Activated CD8-positive, alpha-beta T cell treated with anti-CD3 and anti-CD28 coated beads, Interleukin-2, amount 10 ng/mL, durations not matched to agents 7 days and 5 days (primary cell): ENCODE data around the gene ATP7A. TPM values are rescaled to one million over a fixed set of nuclear protein-coding genes. Genes with fewer than 3 reads are reported as not detected.
"Not testable (repeated sequence)": the region's sequence is repeated elsewhere in the genome, so short reads cannot be mapped to it uniquely, and the experiment has no call there.

Source experiments
- ATAC-seq: fragments of 150-1000 bp; cut with Tn5 transposase; one replicate; pipeline ENCODE4 v1.10.0; 2021; ENCODE audit warnings: moderate library complexity
- CTCF ChIA-PET: fragments of 350-600 bp; sonication (Branson Sonifier 250); formaldehyde crosslinking; loops from one replicate; lab custom pipeline; 2021; ENCODE audit warnings: antibody characterized with exemption; lab: Charles Lee
- POLR2A ChIA-PET: fragments of 350-600 bp; sonication (Branson Sonifier 250); formaldehyde crosslinking; loops from one replicate; lab custom pipeline; 2021; ENCODE audit warnings: antibody characterized with exemption; lab: Charles Lee
- DNase-seq: peaks from one replicate; pipeline ENCODE4 v3.0.0-alpha.2; 2020
- H3K27ac Mint-ChIP-seq: one replicate; pipeline ENCODE4 v1.8.0; 2021; ENCODE audit warnings: mild to moderate bottlenecking, mixed read lengths
- H3K27me3 Mint-ChIP-seq: one replicate; pipeline ENCODE4 v1.8.0; 2021; ENCODE audit warnings: low read depth, mixed read lengths
- H3K36me3 Mint-ChIP-seq: one replicate; pipeline ENCODE4 v1.8.0; 2021; ENCODE audit warnings: low read depth, mixed read lengths
- H3K4me1 Mint-ChIP-seq: one replicate; pipeline ENCODE4 v1.8.0; 2021; ENCODE audit warnings: low read depth, mixed read lengths
- H3K4me3 Mint-ChIP-seq: one replicate; pipeline ENCODE4 v1.8.0; 2021; ENCODE audit warnings: mild to moderate bottlenecking, mixed read lengths
- H3K9me3 Mint-ChIP-seq: one replicate; pipeline ENCODE4 v1.8.0; 2022; ENCODE audit warnings: mixed read lengths; ENCODE audit not compliant: insufficient read depth
- total RNA-seq, 2 experiments: library from RNA; stranded (reverse); gene quantifications; one replicate each; pipeline ENCODE4 v1.2.3, GENCODE V29; 2021

ATP7A gene
- total RNA-seq: 1 to 10 TPM; 8.6 to 8.8 TPM

DNA sequence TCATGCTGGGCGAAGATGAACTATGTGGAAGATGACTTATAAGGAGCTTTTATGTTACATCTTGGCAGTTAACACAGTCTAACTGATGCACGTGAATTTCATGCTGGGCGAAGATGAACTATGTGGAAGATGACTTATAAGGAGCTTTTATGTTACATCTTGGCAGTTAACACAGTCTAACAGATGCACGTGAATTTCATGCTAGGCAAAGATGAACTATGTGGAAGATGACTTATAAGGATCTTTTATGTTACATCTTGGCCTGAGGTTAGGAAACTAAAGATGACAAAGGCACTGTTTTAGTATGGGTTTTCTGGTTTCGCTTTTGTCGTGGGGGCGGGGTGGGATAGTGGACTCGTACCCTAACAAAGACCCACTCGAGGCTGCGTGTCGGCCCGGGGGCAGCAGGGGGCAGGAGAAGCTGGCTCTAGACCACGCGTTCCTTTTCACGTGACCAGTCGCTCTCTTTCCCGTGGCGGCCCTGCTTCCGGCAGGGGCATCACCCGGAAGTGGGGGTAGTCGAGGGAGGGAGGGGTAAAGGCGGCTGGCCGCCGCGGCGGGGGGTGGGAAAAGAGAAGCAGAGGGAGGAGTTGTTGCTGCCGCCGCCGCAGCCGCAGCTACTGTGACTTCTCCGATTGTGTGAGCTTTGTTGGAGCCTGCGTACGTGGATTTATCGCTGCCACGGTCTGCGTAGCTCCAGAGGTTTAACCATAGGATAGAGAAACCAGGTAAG, at the start of gene ATP7A:
Gene ATP7A (plus strand): TSS at position 586 of the 733 bp plus-strand sequence. CDS start 60,949 bp downstream, outside the sequence.
- ATAC-seq (peak; percentile 95), DNase-seq (peak; percentile 93)
- H3K27me3 Mint-ChIP-seq: no peaks in the 10 kb centered on the region
- ChIA-PET POLR2A (interaction anchor here (0.6 to 1.7 kb wide), 6 partner anchors 9 to 196 kb away, joined by 3 to 21 read pairs (median 4); partner anchors contain the start of genes COX7B and PGK1), CTCF (interaction anchor here (0.7 to 3.7 kb wide), 8 partner anchors 11 to 197 kb away, joined by 3 to 32 read pairs (median 4); partner anchors contain the start of genes COX7B and MAGT1)
- H3K4me3 Mint-ChIP-seq: peak within 1 kb of the TSS; percentile 88
- H3K4me1 Mint-ChIP-seq: peaks cover 18% of the 10 kb centered on the region
- H3K36me3 Mint-ChIP-seq: peaks cover 3% of the 10 kb centered on the region
- peak within 1 kb of the TSS; percentile 91 for H3K27ac Mint-ChIP-seq
- H3K9me3 Mint-ChIP-seq: no peaks in the 10 kb centered on the region

DNA sequence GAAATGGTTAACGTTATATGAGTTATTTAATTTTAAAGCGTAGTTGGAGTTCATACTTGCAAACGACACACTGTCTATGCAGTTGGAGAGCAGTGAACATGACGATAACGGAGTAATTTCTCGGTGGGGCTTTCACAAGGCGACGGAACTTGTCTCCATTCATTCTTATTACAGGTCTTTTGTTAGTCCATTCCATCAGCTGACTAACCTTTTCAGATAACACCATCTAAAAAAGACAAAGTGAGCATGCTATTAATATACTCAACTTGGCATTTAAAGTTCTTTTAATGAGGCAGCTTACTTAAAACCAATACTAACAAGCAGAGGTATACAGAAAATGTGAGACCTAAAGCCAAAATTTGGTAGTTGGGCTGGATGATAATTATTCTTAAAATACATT, 35.1 kb upstream of the ATP7A start:
- DNase-seq (no peak), ATAC-seq (no peak)
- POLR2A ChIA-PET: no interaction called here
- Mint-ChIP-seq H3K27ac (no peak overlapping the region), H3K36me3 (peaks cover 26% of the 10 kb centered on the region), H3K4me1 (peaks cover 3% of the 10 kb centered on the region), H3K4me3 (no peak overlapping the region), H3K9me3 (no peaks in the 10 kb centered on the region), H3K27me3 (no peaks in the 10 kb centered on the region)
- CTCF ChIA-PET: no interaction called here

DNA sequence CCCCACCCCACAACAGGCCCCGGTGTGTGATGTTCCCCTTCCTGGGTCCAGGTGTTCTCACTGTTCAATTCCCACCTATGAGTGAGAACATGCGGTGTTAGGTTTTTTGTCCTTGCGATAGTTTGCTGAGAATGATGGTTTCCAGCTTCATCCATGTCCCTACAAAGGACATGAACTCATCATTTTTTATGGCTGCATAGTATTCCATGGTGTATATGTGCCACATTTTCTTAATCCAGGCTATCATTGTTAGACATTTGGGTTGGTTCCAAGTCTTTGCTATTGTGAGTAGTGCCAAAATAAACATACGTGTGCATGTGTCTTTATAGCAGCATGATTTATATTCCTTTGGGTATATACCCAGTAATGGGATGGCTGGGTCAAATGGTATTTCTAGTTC, 29.1 kb upstream of the ATP7A start:
- ATAC-seq, H3K27me3 Mint-ChIP-seq, H3K4me1 Mint-ChIP-seq, DNase-seq, H3K4me3 Mint-ChIP-seq, H3K27ac Mint-ChIP-seq, POLR2A ChIA-PET, H3K9me3 Mint-ChIP-seq, CTCF ChIA-PET: not testable (repeated sequence)
- H3K36me3 Mint-ChIP-seq: peaks cover 21% of the 10 kb centered on the region

DNA sequence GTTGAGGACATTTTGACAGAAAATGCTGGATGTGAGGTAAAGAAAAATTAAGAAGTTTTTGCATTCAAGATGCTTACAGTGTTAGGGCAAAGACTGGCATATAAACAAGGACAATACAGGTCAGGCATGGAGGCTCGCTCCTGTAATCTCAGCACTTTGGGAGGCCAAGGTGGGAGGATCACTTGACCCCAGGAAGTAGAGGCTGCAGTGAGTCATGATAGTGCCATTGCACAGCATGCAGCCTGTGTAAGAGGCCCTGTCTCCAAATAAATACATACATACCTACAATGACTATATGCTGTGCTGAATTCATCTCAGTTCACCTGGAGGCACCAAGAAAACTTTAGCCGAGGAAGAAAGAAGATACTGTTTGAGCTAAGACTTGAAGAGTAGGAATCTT, 17.6 kb upstream of the ATP7A start:
- POLR2A ChIA-PET: no interaction called here
- no peak overlapping the region for H3K27ac Mint-ChIP-seq

DNA sequence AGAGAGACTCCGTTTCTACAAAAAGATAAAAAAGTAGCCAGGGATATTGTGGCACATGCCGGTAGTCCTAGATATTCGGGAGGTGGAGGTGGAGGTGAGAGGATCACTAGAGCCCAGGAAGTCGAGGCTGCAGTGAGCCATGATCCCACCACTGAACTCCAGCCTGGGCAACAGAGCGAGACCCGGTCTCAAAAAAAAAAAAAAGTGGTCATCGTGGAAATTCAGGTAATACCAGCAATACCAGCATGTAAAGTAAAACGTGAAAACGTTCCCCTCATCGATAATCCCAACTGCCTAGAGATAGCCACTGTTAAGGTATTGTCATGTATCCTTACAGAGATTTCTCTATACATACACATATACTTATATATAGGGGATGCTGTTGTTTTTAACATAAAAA, 16.8 kb upstream of the ATP7A start:
- ATAC-seq: no peak
- ChIA-PET CTCF (no interaction called here), POLR2A (interaction anchor here (0.9 kb wide), 1 partner anchor 15 kb away, joined by 3 read pairs; no protein-coding TSS in a partner anchor)
- Mint-ChIP-seq H3K27ac (no peak overlapping the region), H3K9me3 (no peaks in the 10 kb centered on the region), H3K4me1 (peaks cover 23% of the 10 kb centered on the region), H3K27me3 (no peaks in the 10 kb centered on the region), H3K36me3 (peaks cover 16% of the 10 kb centered on the region), H3K4me3 (peak overlapping the region; percentile 86)
- DNase-seq: no peak

More for the DNA sequence above, 17.6 kb upstream of the ATP7A start:
- Mint-ChIP-seq H3K27me3 (no peaks in the 10 kb centered on the region), H3K4me3 (no peak overlapping the region), H3K9me3 (no peaks in the 10 kb centered on the region), H3K4me1 (peaks cover 23% of the 10 kb centered on the region), H3K36me3 (peaks cover 18% of the 10 kb centered on the region)
- ATAC-seq (no peak), DNase-seq (no peak)
- CTCF ChIA-PET: no interaction called here

DNA sequence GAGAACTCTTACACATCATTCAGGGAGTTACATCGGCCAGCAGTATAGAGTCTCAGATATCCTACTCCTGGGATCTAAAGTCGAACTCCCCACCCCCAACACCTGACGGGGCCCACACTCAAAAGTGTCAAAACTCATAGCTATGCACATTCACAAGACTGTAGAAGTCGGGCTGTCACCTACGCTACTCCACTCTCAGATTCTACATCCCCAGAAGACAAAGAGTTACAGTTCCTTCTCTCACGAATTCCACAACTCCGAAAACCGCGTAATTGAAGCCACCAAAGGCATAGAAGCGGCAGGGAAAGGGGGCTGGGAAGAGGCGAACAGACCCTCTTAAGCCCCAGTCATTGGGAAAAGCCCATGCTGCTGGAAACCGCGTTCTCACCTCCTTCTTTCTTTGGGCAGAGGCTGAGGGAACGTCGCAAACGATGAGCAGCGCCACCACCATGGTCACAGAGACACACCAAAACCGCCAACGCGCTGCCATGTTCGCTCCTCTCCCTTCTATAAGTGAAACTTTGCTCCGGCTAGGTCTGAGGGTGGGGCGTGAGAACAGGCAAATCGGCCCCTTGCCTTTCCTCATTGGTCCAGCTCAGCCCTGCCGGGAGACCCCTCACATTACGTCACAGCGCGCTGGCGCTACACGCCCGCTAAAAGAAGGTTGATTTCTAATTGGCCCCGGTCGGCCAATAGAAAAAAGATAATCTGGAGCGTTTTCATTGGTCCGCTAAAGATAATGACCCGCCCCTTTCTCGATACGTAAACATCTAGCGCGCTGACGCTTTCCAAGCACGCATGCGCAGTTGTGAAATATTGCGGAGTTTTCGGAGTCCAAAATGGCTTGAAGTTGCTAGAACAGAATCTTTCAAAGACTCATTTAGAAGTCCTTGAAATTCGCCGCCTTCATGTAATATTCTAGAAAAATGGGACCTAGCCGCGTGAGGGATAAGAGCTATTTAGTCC, 15.3 kb upstream of the ATP7A start, which contains the start of gene MAGT1:
Gene MAGT1 (minus strand): TSS at position 515 of the 966 bp plus-strand sequence. CDS start 25 bp downstream, at position 490.
- H3K27me3 Mint-ChIP-seq: no peaks in the 10 kb centered on the region
- H3K4me1 Mint-ChIP-seq: peaks cover 26% of the 10 kb centered on the region
- H3K27ac Mint-ChIP-seq: peak within 1 kb of the TSS; percentile 100
- CTCF ChIA-PET: interaction anchor here (1.0 to 1.1 kb wide), 2 partner anchors 15 to 21 kb away, joined by 3 read pairs; partner anchors contain the start of gene ATP7A
- no peaks in the 10 kb centered on the region for H3K9me3 Mint-ChIP-seq
- peak; percentile 94 for DNase-seq
- peaks cover 12% of the 10 kb centered on the region for H3K36me3 Mint-ChIP-seq
- peak within 1 kb of the TSS; percentile 86 for H3K4me3 Mint-ChIP-seq
- POLR2A ChIA-PET: interaction anchor here (0.6 to 1.7 kb wide), 5 partner anchors 14 to 1363 kb away, joined by 3 to 5 read pairs (median 3); no protein-coding TSS in a partner anchor
- ATAC-seq: peak; percentile 95

DNA sequence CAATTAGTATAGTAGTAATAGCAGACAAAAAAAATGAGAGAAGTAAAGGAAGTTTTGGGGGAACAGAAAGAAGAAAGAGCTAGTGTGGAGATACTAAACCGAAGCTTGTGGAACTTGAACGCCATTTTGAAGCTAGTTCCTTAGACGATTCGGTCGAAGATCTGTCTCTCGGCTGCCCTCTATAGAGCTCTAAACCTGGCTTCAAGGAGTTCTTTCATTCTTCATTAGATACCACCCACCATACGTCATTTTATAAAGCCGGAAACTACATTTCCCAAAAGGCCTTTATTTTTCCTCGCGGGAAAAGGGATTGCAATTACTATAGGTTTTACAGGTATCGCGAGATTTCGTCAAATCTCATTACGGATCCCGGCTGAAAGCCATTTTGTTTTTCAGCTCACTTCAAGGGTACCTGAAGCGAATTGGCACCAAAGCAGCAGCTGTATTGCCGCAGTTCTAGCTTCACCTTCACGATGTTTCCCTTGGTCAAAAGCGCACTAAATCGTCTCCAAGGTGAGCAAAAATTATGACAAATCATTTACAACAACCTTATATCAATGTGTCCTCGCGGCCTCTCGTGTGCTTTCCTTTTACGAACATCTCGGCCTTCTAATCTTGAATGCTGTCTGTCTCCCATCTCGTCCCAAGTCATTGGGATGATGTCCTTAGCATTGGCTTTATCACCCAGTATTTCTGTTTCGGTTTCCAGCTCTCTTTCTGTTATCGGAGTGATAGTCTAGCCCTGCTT, 11.2 kb upstream of the ATP7A start, which contains the start of gene COX7B:
Gene COX7B (plus strand): TSS at position 388 of the 748 bp plus-strand sequence. CDS start 86 bp downstream, at position 474.
- ChIA-PET CTCF (interaction anchor here (0.8 to 3.7 kb wide), 16 partner anchors 11 to 1048 kb away, joined by 3 to 32 read pairs (median 4); partner anchors contain the start of genes ATP7A, ATRX and FGF16), POLR2A (interaction anchor here (0.7 to 2.1 kb wide), 10 partner anchors 8 to 207 kb away, joined by 3 to 21 read pairs (median 4); partner anchors contain the start of gene ATP7A)
- peak; percentile 67 for ATAC-seq
- H3K4me1 Mint-ChIP-seq: peaks cover 23% of the 10 kb centered on the region
- H3K36me3 Mint-ChIP-seq: peaks cover 28% of the 10 kb centered on the region
- peak within 1 kb of the TSS; percentile 88 for H3K4me3 Mint-ChIP-seq
- peak; percentile 82 for DNase-seq
- H3K9me3 Mint-ChIP-seq: no peaks in the 10 kb centered on the region
- no peaks in the 10 kb centered on the region for H3K27me3 Mint-ChIP-seq
- peak within 1 kb of the TSS; percentile 96 for H3K27ac Mint-ChIP-seq

DNA sequence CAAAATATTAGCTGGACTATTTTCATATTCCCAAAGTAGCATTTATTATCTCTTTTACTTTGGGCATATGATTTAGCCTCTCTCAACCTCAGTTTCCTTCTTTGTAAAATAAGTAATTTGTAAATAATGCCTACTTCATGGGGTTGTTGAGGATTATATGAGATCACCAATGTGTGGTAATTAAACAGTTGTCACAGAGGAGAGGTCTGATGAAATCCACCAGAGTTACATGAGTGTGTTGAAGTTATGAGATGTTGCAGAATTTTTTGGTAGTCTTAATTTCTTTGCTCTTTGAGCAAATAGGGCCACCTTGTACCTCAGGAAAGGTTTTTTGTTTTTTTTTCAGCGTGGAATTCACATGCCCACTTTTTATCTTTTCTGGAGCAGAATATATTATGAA, 9.8 kb upstream of the ATP7A start:
- H3K27me3 Mint-ChIP-seq: no peaks in the 10 kb centered on the region
- ATAC-seq: no peak
- CTCF ChIA-PET: interaction anchor here (1.2 to 3.7 kb wide), 3 partner anchors 9 to 202 kb away, joined by 4 to 32 read pairs (median 5); partner anchors contain the start of gene ATP7A

DNA sequence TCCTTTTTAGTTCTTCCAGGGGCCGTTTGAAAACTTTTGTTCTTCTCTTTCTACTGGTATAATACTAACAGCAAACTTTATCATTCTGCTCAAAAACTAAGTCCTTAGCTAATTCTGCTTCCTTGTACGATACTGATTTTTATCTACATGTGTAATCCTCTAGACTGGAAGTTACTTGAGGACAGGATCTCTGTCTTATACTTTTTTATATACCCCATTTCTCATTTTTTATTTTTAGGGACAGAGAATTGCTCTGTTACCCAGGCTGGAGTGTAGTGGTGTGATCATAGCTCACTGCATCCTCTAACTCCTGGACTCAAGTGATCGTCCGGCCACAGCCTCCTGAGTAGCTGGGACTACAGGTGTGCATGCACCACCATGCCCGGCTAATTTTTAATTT, 9.0 kb upstream of the ATP7A start:
- DNase-seq (no peak), ATAC-seq (no peak)
- H3K4me1 Mint-ChIP-seq: peaks cover 20% of the 10 kb centered on the region
- peak overlapping the region; percentile 55 for H3K27ac Mint-ChIP-seq
- peaks cover 31% of the 10 kb centered on the region for H3K36me3 Mint-ChIP-seq
- H3K27me3 Mint-ChIP-seq: no peaks in the 10 kb centered on the region
- ChIA-PET POLR2A (interaction anchor here (1.2 kb wide), 1 partner anchor 238 kb away, joined by 4 read pairs; the partner anchor contains the start of gene TAF9B), CTCF (interaction anchor here (1.2 to 3.7 kb wide), 3 partner anchors 9 to 201 kb away, joined by 4 to 32 read pairs (median 5); partner anchors contain the start of gene ATP7A)
- no peaks in the 10 kb centered on the region for H3K9me3 Mint-ChIP-seq
- peak overlapping the region; percentile 88 for H3K4me3 Mint-ChIP-seq

More for the DNA sequence above, 9.8 kb upstream of the ATP7A start:
- DNase-seq: no peak
- POLR2A ChIA-PET: interaction anchor here (1.2 to 2.1 kb wide), 2 partner anchors 10 to 238 kb away, joined by 4 to 21 read pairs; partner anchors contain the start of genes ATP7A and TAF9B
- Mint-ChIP-seq H3K27ac (peak overlapping the region; percentile 71), H3K4me1 (peaks cover 21% of the 10 kb centered on the region), H3K4me3 (peak overlapping the region; percentile 88), H3K36me3 (peaks cover 32% of the 10 kb centered on the region), H3K9me3 (no peaks in the 10 kb centered on the region)

DNA sequence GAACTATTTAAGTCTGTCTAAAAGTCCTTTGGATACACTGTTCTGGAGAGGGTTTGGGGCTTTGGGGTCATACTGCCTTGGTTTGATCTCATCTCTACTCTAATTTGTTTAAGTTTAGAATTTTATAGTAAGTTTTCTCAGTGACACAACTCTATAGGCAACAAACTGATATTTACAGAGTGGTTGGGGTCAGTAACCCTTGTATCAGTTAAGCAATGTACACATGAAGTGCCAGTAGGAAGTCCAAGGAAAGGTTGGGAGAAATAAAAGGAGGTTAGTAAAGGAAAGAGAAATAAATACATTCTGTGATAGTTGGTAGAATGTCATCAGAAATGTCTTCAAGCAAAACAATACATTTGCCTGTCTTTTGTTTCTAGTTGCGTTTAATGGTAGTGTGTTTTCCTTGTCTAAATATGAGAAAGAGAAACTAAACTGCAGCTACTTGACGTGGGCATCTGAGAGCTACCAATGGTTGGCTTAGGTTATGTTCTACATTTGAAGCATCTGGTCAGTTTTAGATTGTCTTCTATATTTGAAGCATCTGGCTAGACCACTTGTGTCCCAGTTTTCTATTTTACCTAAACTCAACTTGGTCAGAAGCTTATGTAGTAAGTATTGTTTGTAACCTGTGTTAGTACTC, 6.9 kb downstream of the ATP7A start:
- DNase-seq (no peak), ATAC-seq (no peak)
- peak overlapping the region; percentile 61 for H3K4me3 Mint-ChIP-seq
- peak overlapping the region; percentile 70 for H3K27ac Mint-ChIP-seq
- H3K27me3 Mint-ChIP-seq: no peaks in the 10 kb centered on the region
- ChIA-PET CTCF (interaction anchor here (1.3 to 2.3 kb wide), 3 partner anchors 18 to 175 kb away, joined by 4 to 12 read pairs (median 6); partner anchors contain the start of gene COX7B), POLR2A (no interaction called here)
- no peaks in the 10 kb centered on the region for H3K9me3 Mint-ChIP-seq
- H3K36me3 Mint-ChIP-seq: peaks cover 2% of the 10 kb centered on the region
- H3K4me1 Mint-ChIP-seq: peaks cover 23% of the 10 kb centered on the region
